ENCODE results near the gene RC3H2.
"Not testable (repeated sequence)": the region's sequence is repeated elsewhere in the genome, so short reads cannot be mapped to it uniquely, and the experiment has no call there.

RC3H2 gene

DNA sequence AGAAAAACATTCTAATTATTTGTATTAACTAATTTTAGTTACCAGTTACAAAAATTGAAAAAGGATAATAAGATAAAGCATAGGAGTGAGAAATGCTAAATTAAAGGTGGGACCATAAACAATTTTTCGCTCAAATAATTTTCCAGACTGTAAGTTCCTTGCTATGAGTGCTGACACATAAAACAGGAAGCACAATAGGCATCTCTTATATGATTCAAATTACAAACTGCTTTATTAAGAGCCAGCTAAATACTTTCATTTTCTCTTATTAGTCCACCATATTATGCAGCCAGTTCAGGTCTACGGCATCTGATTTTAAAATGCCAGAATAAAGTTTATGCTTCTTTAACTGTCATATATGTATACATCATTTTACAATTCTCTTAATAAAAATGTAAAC lies 4.4 kb downstream of the RC3H2 start:
- no peak for DNase-seq
- TF ChIP-seq POLR2A (IDR thresholded peaks at IDR 0.05; ENCODE audit: low read length), result no peak
- no peak for TF ChIP-seq GATA1 (IDR thresholded peaks at IDR 0.05; ENCODE audit: low read depth, low read length)

GRCh38 chr9:122897969-122898368 lies 7.2 kb downstream of the RC3H2 start:
- no peak for TF ChIP-seq POLR2A (IDR thresholded peaks at IDR 0.05; ENCODE audit: low read length)
- no peak for TF ChIP-seq GATA1 (IDR thresholded peaks at IDR 0.05; ENCODE audit: low read depth, low read length)
- no peak for DNase-seq

DNA sequence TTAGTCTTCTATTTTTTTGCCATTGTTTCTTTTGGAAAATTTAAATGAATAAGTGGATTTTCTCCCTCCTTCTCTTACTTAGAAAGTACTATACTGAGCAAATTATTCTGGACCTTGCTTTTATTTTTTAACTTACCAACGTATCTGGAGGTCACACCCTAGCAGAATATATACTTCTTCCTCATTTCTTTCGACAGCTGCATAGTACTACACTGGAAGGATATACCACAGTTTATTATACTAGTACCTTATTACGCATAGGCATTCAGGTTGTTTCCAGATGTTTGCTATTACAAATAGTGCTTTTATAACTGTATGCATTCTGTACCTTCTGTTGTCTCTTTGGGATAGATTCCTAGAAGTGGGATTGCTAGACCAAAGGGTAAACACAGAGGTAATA lies 16.7 kb downstream of the RC3H2 start:
- TF ChIP-seq POLR2A (IDR thresholded peaks at IDR 0.05; ENCODE audit: low read length) (no peak), GATA1 (IDR thresholded peaks at IDR 0.05; ENCODE audit: low read depth, low read length) (no peak)
- DNase-seq, result no peak

DNA sequence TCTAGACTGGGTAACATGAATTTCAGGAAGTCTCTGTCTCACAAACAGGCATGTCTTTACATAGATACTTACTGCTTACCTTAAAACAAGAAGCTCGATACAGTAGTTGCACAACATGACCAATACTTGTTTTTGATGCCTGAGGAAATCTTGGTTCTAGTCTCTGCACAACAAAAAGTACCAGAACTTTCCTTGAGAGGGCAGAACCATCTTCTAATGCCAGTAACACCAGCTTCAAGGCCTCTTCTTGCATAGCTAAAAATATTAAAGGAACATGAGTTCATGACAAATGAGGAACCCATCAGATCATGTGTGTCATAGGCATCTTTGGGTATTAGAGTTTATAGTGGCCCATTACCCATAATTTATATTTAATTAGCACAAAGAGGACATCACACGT lies 22.0 kb downstream of the RC3H2 start:
- peak in 1 of 2 experiments; percentile 7 for DNase-seq
- no peak for TF ChIP-seq GATA1 (IDR thresholded peaks at IDR 0.05; ENCODE audit: low read depth, low read length)
- no peak for TF ChIP-seq POLR2A (IDR thresholded peaks at IDR 0.05; ENCODE audit: low read length)

DNA sequence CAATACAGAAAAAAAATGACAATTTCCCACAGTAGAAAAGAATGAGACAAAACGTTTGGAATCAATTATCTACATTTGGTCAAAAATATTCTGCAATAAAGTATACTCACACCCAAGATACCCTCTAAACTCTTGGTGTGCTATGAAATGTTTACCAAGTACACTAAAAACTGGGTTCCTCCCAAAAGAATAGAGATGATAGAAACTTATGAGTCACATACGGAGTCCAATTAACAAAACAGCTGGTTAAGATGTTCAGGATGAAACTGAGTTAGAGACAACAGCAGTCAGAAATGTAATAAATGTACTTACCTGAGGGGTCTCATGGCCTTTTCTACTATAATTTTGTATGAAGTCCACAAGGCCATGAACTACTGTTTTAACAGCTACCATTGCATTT lies 25.7 kb downstream of the RC3H2 start:
- TF ChIP-seq GATA1 (IDR thresholded peaks at IDR 0.05; ENCODE audit: low read depth, low read length) (no peak), POLR2A (IDR thresholded peaks at IDR 0.05; ENCODE audit: low read length) (no peak)
- no peak for DNase-seq

GRCh38 chr9:122875523-122875922 lies 29.6 kb downstream of the RC3H2 start:
- no peak for DNase-seq
- TF ChIP-seq POLR2A (IDR thresholded peaks at IDR 0.05; ENCODE audit: low read length) (no peak), GATA1 (IDR thresholded peaks at IDR 0.05; ENCODE audit: low read depth, low read length) (no peak)

- not testable (repeated sequence) for DNase-seq
These were observed 37.9 kb downstream of the RC3H2 start for GRCh38 chr9:122867276-122867675.

DNA sequence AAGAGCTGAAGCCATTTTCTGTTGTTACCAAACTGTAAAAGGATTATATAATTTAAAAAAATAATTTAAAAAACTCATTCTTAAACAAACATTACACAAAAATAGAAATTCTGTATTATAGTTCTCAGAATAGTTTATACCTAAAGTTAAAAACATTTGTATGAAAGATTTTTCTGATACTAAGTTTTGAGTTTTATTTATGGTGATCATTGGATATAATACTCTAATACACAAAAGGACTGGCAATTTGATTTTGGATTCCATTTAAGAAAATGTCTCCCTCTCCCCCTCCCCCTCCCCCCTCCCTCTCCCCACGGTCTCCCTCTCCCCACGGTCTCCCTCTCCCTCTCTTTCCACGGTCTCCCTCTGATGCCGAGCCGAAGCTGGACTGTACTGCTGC lies 39.1 kb downstream of the RC3H2 start:
- TF ChIP-seq POLR2A (IDR thresholded peaks at IDR 0.05; ENCODE audit: low read length) (no peak), GATA1 (IDR thresholded peaks at IDR 0.05; ENCODE audit: low read depth, low read length) (no peak)
- no peak for DNase-seq

- no peak for TF ChIP-seq POLR2A (IDR thresholded peaks at IDR 0.05; ENCODE audit: low read length)
- TF ChIP-seq GATA1 (IDR thresholded peaks at IDR 0.05; ENCODE audit: low read depth, low read length), result no peak
- DNase-seq, result no peak
These were observed 39.9 kb downstream of the RC3H2 start for GRCh38 chr9:122865300-122865699.

DNA sequence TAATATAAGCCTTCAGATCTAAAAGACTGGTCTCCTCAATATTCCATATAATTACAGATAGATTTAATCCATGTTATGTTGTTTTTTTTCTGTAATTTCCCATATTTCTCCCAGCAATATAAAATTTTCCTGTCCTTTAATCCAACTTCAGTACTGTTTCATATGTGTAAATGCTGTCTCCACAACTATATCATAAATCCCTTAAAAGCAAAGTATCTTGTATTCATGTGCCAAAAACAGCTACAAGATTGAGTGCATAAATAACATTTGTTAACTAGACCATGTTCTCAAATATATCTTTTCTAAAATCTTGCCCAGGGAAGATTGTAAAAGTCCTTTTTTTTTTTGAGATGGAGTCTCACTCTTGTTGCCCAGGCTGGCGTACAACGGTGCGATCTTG lies 41.8 kb downstream of the RC3H2 start:
- no peak for TF ChIP-seq GATA1 (IDR thresholded peaks at IDR 0.05; ENCODE audit: low read depth, low read length)
- no peak for TF ChIP-seq POLR2A (IDR thresholded peaks at IDR 0.05; ENCODE audit: low read length)
- DNase-seq, result no peak

DNA sequence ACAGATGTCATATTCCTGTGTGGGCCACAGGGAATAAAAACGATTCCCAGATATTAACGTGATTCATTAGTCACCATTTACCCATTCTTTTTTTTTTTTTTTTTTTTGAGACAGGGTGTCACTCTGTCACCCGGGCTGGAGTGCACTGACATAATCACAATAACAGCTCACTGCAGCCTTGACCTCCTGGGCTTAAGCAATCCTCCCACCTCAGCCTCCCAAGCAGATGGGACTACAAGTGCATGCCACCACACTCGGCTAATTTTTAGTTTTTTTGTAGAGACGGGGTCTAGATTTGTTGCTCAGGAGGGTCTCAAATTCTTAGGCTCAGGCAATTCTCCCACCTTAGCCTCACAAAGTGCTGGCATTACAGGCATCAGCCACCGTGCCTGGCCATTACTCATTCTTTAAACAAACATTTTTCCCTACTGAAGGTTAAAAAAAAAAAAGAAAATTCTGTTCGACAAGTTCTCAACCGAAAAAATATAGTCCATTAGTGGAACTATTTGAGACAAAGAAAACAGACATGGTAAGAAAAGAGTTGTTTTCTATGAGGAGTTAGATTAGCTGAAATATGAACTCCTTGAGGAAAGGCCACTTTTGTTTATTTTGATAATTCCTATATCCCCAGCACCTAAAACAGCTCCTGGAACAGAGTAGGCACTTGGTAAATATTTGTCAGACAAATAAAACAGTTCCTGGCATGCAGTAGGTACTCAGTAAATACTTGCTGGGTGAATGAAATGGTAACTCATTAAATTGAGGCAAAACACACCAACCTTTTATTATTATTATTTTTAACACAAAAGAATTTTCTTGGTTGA lies 44.6 kb downstream of the RC3H2 start:
- DNase-seq, result no peak
- TF ChIP-seq POLR2A (IDR thresholded peaks at IDR 0.05; ENCODE audit: low read length) (no peak), GATA1 (IDR thresholded peaks at IDR 0.05; ENCODE audit: low read depth, low read length) (no peak)

DNA sequence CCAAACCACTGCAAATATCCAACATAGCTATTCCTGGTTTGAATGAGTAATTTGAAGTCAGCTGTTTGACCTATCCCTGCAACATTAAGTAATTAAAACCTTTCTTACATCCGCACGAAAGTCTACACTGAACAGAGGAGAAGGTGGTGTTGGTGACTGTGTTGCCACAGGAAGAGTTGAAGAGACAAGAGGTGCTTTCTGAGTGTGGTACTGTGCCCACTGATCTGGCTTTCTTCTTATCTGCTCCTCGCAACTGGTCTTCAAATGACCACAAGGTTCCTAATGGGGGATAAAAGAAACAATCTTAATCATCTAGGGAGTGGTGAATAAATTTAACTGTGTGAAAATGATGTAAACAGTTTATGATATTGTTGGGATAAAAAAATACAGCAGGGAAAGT lies 47.3 kb downstream of the RC3H2 start:
- peak; percentile 39 to 76 for DNase-seq
- TF ChIP-seq GATA1 (IDR thresholded peaks at IDR 0.05; ENCODE audit: low read depth, low read length) (no peak), POLR2A (IDR thresholded peaks at IDR 0.05; ENCODE audit: low read length) (no peak)

DNA sequence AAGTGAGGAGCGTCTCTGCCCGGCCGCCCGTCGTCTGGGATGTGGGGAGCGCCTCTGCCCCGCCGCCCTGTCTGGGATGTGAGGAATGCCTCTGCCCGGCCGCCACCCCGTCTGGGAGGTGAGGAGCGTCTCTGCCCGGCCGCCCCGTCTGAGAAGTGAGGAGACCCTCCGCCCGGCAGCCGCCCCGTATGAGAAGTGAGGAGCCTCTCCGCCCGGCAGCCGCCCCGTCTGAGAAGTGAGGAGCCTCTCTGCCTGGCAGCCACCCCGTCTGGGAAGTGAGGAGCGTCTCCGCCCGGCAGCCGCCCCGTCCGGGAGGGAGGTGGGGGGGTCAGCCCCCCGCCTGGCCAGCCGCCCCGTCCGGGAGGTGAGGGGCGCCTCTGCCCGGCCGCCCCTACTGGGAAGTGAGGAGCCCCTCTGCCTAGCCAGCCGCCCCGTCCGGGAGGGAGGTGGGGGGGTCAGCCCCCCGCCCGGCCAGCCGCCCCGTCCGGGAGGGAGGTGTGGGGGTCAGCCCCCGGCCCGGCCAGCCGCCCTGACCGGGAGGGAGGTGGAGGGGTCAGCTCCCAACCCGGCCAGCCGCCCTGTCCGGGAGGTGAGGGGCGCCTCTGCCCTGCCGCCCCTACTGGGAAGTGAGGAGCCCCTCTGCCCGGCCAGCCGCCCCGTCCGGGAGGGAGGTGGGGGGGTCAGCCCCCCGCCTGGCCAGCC lies 52.9 kb downstream of the RC3H2 start:
- DNase-seq, result not testable (repeated sequence)

DNA sequence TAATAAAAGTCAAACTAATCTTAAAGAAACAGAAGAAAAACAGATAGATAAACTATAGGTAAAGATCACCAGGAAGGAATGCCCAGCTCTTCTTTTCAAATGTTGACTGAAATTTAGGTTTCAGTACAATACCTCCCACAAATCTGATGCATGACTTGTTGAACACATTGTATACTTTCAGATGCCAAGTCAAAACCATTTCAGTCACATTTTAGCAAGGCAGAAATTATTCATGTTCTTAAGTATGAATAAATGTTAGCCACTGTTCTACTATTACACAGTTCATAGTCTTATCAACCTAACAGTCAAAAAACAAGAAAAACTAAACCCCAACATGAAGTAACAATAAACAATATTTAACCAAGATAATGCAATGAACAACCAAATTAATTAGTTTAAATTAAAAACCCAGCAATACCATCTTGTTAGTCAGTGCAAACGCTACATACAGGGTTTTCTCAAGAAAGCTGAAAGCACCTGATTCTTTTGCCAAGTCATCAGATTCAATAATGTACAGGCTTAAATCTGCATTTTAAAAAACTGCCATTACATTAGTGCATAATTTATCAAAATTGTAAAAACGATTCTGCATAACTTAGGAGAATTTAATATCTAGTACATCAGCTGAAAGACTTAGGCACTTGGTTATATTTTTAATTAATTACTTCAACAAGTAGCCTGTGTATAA lies 56.8 kb downstream of the RC3H2 start:
- DNase-seq, result no peak
- no peak for TF ChIP-seq GATA1 (IDR thresholded peaks at IDR 0.05; ENCODE audit: low read depth, low read length)
- TF ChIP-seq POLR2A (IDR thresholded peaks at IDR 0.05; ENCODE audit: low read length), result no peak
